Omental fat pad (tissue), 4 donors: ENCODE results near the gene MLYCD. TPM values are rescaled to one million over a fixed set of nuclear protein-coding genes. Genes with fewer than 3 reads are reported as not detected.

ENCODE experiments used
- ATAC-seq: fragments of 150-250 bp; one replicate; pipeline ENCODE4 v1.9.1; 2016; ENCODE audit warnings: mild to moderate bottlenecking, moderate library complexity; ENCODE audit not compliant: low FRiP score
- DNase-seq: peaks from one replicate; pipeline ENCODE4 v3.0.0-alpha.2; 2019; ENCODE audit warnings: low spot score
- total RNA-seq, 4 donors: library from RNA; depleted of rRNA; stranded (reverse); fragments of >200 nt; gene quantifications; one replicate each; pipeline ENCODE4 v1.1.0, GENCODE V29; 2016
- TF ChIP-seq, protein P1 (sequence below), 3 donors: fragments of 450-650 bp; IDR thresholded peaks; one replicate each; pipeline ENCODE4 v1.5.1; 2016 to 2017; ENCODE audit warnings: antibody characterized with exemption in 3 of 3, mild to moderate bottlenecking in 3 of 3, moderate library complexity in 2 of 3

MLYCD gene
- total RNA-seq, 4 donors from 2014 or later, result 8.4 to 17.8 (median 10.6) TPM

DNA sequence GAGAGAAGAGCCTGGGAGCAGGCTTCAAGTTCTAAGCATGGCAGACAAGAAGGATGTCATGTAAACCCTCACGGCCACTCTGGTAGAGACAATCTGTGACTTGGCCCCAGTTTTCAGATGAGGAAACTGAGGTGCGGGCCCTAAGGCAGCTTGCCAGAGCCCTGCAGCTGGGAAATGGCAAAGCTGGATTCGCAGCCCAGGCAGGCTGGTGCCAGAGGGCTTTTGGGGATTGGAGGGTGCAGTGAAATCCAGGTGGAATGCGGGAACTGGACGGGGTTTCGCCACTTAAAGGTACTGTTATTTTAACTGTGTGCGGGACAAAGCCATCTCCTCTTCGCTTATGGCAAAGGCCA is 53.6 kb downstream of the MLYCD start:
- ATAC-seq (peak; percentile 46), DNase-seq (no peak)
- TF ChIP-seq, protein P1, sequence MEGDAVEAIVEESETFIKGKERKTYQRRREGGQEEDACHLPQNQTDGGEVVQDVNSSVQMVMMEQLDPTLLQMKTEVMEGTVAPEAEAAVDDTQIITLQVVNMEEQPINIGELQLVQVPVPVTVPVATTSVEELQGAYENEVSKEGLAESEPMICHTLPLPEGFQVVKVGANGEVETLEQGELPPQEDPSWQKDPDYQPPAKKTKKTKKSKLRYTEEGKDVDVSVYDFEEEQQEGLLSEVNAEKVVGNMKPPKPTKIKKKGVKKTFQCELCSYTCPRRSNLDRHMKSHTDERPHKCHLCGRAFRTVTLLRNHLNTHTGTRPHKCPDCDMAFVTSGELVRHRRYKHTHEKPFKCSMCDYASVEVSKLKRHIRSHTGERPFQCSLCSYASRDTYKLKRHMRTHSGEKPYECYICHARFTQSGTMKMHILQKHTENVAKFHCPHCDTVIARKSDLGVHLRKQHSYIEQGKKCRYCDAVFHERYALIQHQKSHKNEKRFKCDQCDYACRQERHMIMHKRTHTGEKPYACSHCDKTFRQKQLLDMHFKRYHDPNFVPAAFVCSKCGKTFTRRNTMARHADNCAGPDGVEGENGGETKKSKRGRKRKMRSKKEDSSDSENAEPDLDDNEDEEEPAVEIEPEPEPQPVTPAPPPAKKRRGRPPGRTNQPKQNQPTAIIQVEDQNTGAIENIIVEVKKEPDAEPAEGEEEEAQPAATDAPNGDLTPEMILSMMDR (IDR thresholded peaks at IDR 0.05), result no peak

DNA sequence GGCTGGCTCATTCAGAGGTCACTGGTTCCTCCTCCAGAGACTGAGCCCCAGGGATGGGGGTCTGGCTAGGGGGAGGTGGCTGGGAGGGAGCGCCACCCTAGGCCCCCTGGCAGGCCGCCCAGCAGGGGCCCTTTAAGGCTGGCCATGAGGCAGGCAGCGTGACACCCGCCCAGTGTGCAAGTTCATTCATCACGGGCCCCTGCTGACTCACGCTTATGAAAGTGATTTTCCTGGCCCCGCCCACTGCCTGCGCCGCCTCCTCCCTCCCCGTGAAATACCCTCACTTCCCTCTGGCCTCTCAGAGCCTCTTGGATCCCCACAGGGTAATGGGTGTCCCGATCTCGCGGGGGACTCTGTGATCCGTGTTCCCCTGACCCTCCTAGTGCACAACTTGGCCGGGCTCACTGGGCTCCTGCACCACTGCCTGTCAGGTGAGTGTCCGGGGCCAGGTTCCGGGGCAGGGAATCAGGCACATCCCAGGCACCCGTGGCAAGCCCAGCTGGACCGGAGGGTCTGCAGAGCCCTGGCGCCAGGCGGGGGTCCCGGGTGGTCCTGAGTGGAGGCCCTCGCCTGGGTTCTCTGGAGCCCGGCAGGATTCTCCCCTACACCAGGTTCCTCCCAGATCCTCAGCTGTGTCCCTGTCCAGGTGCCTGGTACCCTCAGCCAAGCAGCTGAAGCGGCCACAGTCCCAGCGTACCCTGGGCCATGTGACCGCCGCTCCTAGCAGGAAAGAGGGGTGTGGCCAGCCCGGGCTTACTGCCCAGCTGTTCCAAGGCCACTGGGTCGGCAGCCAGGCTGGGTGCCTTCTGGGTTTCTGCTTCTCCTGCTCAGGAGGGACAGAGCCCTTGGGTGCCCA is 54.3 kb downstream of the MLYCD start, which contains the start of gene OSGIN1:
OSGIN1 (plus strand) TSS at position 301 of the 856 bp plus-strand sequence. CDS start 4,432 bp downstream, outside the sequence.
- TF ChIP-seq, protein P1 (IDR thresholded peaks at IDR 0.05), result no peak

GRCh38 chr16:83953796-83954576 is 55.1 kb downstream of the MLYCD start:
- DNase-seq (no peak), ATAC-seq (no peak)
- TF ChIP-seq, protein P1 (IDR thresholded peaks at IDR 0.05), result no peak

More for the DNA sequence above, 54.3 kb downstream of the MLYCD start, which contains the start of gene OSGIN1:
- ATAC-seq (peak; percentile 96), DNase-seq (peak; percentile 89)

GRCh38 chr16:83954577-83955016 is 55.7 kb downstream of the MLYCD start:
- no peak for ATAC-seq
- DNase-seq, result no peak
- TF ChIP-seq, protein P1 (IDR thresholded peaks at IDR 0.05), result no peak

- ATAC-seq (no peak), DNase-seq (no peak)
- TF ChIP-seq, protein P1 (IDR thresholded peaks at IDR 0.05), result no peak
Observed at GRCh38 chr16:83955218-83956130, 56.6 kb downstream of the MLYCD start.
